ENCODE measurements around the gene TAGLN3. TPM values are rescaled to one million over a fixed set of nuclear protein-coding genes. Genes with fewer than 3 reads are reported as not detected.

Gene TAGLN3
- total RNA-seq, 1 experiment from 2014 or later = 0.37 TPM

DNA sequence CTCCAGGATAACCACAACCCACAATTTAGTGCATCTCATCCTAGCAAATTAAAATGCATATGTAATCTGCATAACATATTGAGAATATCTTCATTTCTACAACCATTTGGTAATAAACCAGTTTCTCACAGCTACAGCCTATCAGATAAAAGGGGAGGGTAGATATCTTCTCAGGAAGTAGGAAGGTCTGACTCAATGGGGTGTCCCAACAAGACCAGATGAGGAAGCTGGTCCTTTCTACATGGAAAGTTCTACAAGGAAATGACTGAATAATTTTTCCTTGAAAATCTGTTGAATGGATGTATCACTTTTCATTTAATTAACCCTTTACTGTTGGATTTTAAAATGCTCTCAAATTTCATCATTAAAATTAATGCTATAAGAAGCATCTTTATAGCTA is 18.4 kb downstream of the TAGLN3 start:
- DNase-seq (ENCODE audit: low spot score) = no peak
- Histone ChIP-seq H3K9me3 (ENCODE audit: low read depth, low read length, poor library complexity, severe bottlenecking) (no peaks in the 10 kb centered on the region), H3K4me3 (ENCODE audit: low read depth, low read length, poor library complexity, severe bottlenecking) (no peak overlapping the region), H3K4me1 (ENCODE audit: insufficient read depth, low read length, poor library complexity, severe bottlenecking) (peaks cover 18% of the 10 kb centered on the region), H3K27ac (ENCODE audit: low read depth, low read length, poor library complexity, severe bottlenecking) (no peak overlapping the region), H3K36me3 (ENCODE audit: insufficient read depth, low read length, poor library complexity, severe bottlenecking) (no peaks in the 10 kb centered on the region), H3K27me3 (replicated peaks; ENCODE audit: insufficient read depth, low read depth, low read length, poor library complexity) (no peaks in the 10 kb centered on the region)
- BruUV-seq (replicated peaks) = no TSS peak
- ChIA-PET POLR2A (ENCODE audit: low non-redundant PET) (no interaction called here), CTCF (no interaction called here)
- TF ChIP-seq EZH2 (IDR thresholded peaks at IDR 0.05; ENCODE audit: borderline replicate concordance, low read depth, low read length, poor library complexity, severe bottlenecking) = no peak
- TF ChIP-seq, protein P1, sequence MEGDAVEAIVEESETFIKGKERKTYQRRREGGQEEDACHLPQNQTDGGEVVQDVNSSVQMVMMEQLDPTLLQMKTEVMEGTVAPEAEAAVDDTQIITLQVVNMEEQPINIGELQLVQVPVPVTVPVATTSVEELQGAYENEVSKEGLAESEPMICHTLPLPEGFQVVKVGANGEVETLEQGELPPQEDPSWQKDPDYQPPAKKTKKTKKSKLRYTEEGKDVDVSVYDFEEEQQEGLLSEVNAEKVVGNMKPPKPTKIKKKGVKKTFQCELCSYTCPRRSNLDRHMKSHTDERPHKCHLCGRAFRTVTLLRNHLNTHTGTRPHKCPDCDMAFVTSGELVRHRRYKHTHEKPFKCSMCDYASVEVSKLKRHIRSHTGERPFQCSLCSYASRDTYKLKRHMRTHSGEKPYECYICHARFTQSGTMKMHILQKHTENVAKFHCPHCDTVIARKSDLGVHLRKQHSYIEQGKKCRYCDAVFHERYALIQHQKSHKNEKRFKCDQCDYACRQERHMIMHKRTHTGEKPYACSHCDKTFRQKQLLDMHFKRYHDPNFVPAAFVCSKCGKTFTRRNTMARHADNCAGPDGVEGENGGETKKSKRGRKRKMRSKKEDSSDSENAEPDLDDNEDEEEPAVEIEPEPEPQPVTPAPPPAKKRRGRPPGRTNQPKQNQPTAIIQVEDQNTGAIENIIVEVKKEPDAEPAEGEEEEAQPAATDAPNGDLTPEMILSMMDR (conservative IDR thresholded peaks at IDR 0.05; ENCODE audit: low read depth, low read length) = no peak
- intact Hi-C loops (cut with micrococcal nuclease; ENCODE audit: unreplicated experiment) = no loop called here

DNA sequence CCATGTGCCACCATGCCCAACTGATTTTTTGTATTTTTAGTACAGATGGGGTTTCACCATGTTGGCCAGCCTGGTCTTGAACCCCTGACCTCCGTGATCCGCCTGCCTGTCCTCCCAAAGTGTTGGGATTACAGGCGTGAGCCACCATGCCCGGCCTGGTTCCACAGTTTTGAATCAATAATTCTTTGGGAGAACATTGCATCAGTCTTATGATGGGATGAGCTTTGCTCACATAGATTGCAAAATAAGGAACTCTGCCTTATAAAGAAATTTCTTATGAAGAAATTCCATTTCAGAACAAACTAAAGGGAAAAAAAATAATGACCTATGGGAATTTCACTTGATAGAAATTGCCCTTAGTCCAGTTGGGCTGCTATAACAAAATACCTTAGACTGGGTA is 20.0 kb downstream of the TAGLN3 start:
- POLR2A ChIA-PET (ENCODE audit: low non-redundant PET) = no interaction called here
- TF ChIP-seq, protein P1 (conservative IDR thresholded peaks at IDR 0.05; ENCODE audit: low read depth, low read length) = no peak
- no peak for TF ChIP-seq EZH2 (IDR thresholded peaks at IDR 0.05; ENCODE audit: borderline replicate concordance, low read depth, low read length, poor library complexity, severe bottlenecking)
- no peaks in the 10 kb centered on the region for H3K9me3 ChIP-seq (ENCODE audit: low read depth, low read length, poor library complexity, severe bottlenecking)
- peaks cover 5% of the 10 kb centered on the region for H3K4me1 ChIP-seq (ENCODE audit: insufficient read depth, low read length, poor library complexity, severe bottlenecking)
- no peak overlapping the region for H3K4me3 ChIP-seq (ENCODE audit: low read depth, low read length, poor library complexity, severe bottlenecking)
- intact Hi-C loops (cut with micrococcal nuclease; ENCODE audit: unreplicated experiment) = no loop called here
- BruUV-seq (replicated peaks) = no TSS peak
- no peak overlapping the region for H3K27ac ChIP-seq (ENCODE audit: low read depth, low read length, poor library complexity, severe bottlenecking)
- H3K36me3 ChIP-seq (ENCODE audit: insufficient read depth, low read length, poor library complexity, severe bottlenecking) = no peaks in the 10 kb centered on the region
- DNase-seq (ENCODE audit: low spot score) = no peak
- no peaks in the 10 kb centered on the region for H3K27me3 ChIP-seq (replicated peaks; ENCODE audit: insufficient read depth, low read depth, low read length, poor library complexity)
- CTCF ChIA-PET = no interaction called here

DNA sequence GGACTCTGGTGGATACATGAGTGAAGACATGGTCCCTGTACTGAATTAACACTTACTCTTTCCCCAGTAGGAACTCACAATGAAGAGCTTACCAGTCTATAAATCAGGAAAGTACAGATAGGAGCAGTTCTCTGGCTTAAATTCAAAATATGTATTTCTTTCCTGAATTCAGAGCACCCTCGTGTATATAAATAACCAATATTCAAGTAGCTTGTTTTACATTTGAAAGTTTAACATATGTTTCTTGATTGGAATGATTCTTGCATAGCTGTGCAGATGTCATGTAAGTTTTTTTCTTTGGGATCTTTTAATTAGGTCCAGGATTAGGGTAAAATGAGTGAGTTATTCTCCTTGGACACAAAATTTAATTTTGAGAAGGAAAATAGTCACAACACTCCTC is 21.0 kb downstream of the TAGLN3 start:
- POLR2A ChIA-PET (ENCODE audit: low non-redundant PET) = no interaction called here
- no TSS peak for BruUV-seq (replicated peaks)
- Histone ChIP-seq H3K4me1 (ENCODE audit: insufficient read depth, low read length, poor library complexity, severe bottlenecking) (peaks cover 5% of the 10 kb centered on the region), H3K36me3 (ENCODE audit: insufficient read depth, low read length, poor library complexity, severe bottlenecking) (no peaks in the 10 kb centered on the region), H3K9me3 (ENCODE audit: low read depth, low read length, poor library complexity, severe bottlenecking) (no peaks in the 10 kb centered on the region), H3K4me3 (ENCODE audit: low read depth, low read length, poor library complexity, severe bottlenecking) (no peak overlapping the region), H3K27ac (ENCODE audit: low read depth, low read length, poor library complexity, severe bottlenecking) (no peak overlapping the region), H3K27me3 (replicated peaks; ENCODE audit: insufficient read depth, low read depth, low read length, poor library complexity) (no peaks in the 10 kb centered on the region)
- CTCF ChIA-PET = no interaction called here
- intact Hi-C loops (cut with micrococcal nuclease; ENCODE audit: unreplicated experiment) = no loop called here
- TF ChIP-seq, protein P1 (conservative IDR thresholded peaks at IDR 0.05; ENCODE audit: low read depth, low read length) = no peak
- TF ChIP-seq EZH2 (IDR thresholded peaks at IDR 0.05; ENCODE audit: borderline replicate concordance, low read depth, low read length, poor library complexity, severe bottlenecking) = no peak
- no peak for DNase-seq (ENCODE audit: low spot score)
